GM23248 (cell line): Measurements from ENCODE around the gene SEMA5A. TPM values are rescaled to one million over a fixed set of nuclear protein-coding genes. Genes with fewer than 3 reads are reported as not detected.
"Not testable (repeated sequence)": the region's sequence is repeated elsewhere in the genome, so short reads cannot be mapped to it uniquely, and the experiment has no call there.

Experiments used
- DNase-seq: peaks from one replicate; pipeline ENCODE4 v3.0.0-alpha.2; 2015
- H2AFZ ChIP-seq: fragments of 200-600 bp; sonication (generic); 2 replicates; pipeline ENCODE4 v1.6.1; 2016; ENCODE audit warnings: antibody characterized with exemption
- H3F3A ChIP-seq: fragments of 200-600 bp; sonication (generic); 2 replicates; pipeline ENCODE4 v1.6.1; 2016; ENCODE audit warnings: mild to moderate bottlenecking, antibody characterized with exemption, mixed run types; ENCODE audit not compliant: insufficient read depth
- H3K27ac ChIP-seq: fragments of 200-600 bp; sonication (generic); 2 replicates; pipeline ENCODE4 v1.5.1; 2016; ENCODE audit warnings: mild to moderate bottlenecking
- H3K27me3 ChIP-seq: fragments of 200-600 bp; sonication (generic); replicated peaks from 2 replicates; pipeline ENCODE4 v1.6.1; 2016; ENCODE audit warnings: mild to moderate bottlenecking; ENCODE audit not compliant: insufficient read depth
- H3K36me3 ChIP-seq: fragments of 200-600 bp; sonication (generic); 2 replicates; pipeline ENCODE4 v1.6.1; 2016; ENCODE audit warnings: low read depth, mild to moderate bottlenecking
- H3K4me1 ChIP-seq: fragments of 200-600 bp; sonication (generic); 2 replicates; pipeline ENCODE4 v1.6.1; 2016; ENCODE audit warnings: mild to moderate bottlenecking; ENCODE audit not compliant: insufficient read depth
- H3K4me2 ChIP-seq: fragments of 200-600 bp; sonication (generic); one replicate; pipeline ENCODE4 v1.6.1; 2016; ENCODE audit warnings: mild to moderate bottlenecking; ENCODE audit not compliant: unreplicated experiment
- H3K4me3 ChIP-seq: fragments of 200-600 bp; sonication (generic); 2 replicates; pipeline ENCODE4 v1.5.1; 2016; ENCODE audit warnings: mild to moderate bottlenecking
- H3K79me2 ChIP-seq: fragments of 200-600 bp; sonication (generic); 2 replicates; pipeline ENCODE4 v1.6.1; 2016; ENCODE audit warnings: mild to moderate bottlenecking; ENCODE audit not compliant: insufficient read depth
- H3K9ac ChIP-seq: fragments of 200-600 bp; sonication (generic); 2 replicates; pipeline ENCODE4 v1.6.1; 2016; ENCODE audit warnings: mild to moderate bottlenecking
- H3K9me2 ChIP-seq: fragments of 200-600 bp; sonication (generic); 2 replicates; pipeline ENCODE4 v1.6.1; 2016; ENCODE audit warnings: mixed run types, mild to moderate bottlenecking, moderate library complexity; ENCODE audit not compliant: insufficient read depth
- H3K9me3 ChIP-seq: fragments of 200-600 bp; sonication (generic); one replicate; pipeline ENCODE4 v1.6.1; 2017; ENCODE audit warnings: low read depth
- H4K20me1 ChIP-seq: fragments of 200-600 bp; sonication (generic); 2 replicates; pipeline ENCODE4 v1.6.0; 2016; ENCODE audit not compliant: insufficient read depth
- EZH2 ChIP-seq: fragments of 200-600 bp; sonication (generic); IDR thresholded peaks from 2 replicates; pipeline ENCODE4 v1.6.1; 2018; ENCODE audit warnings: antibody characterized with exemption, mild to moderate bottlenecking; ENCODE audit not compliant: insufficient read depth, poor library complexity, severe bottlenecking
- EZH2phosphoT487 ChIP-seq: fragments of 200-600 bp; sonication (generic); IDR thresholded peaks from 2 replicates; pipeline ENCODE4 v1.6.1; 2018; ENCODE audit warnings: antibody characterized with exemption, moderate library complexity, mild to moderate bottlenecking, low read depth; ENCODE audit not compliant: insufficient read depth
- WGBS, 2 experiments: methylation state at CpG; one replicate each; pipeline ENCODE4 v1.1.6; 2015 to 2017; ENCODE audit warnings: low lambda C conversion rate in 2 of 2, low coverage in 1 of 2; ENCODE audit errors: missing lambda C conversion rate in 2 of 2; 5-methylcytosine and 5-hydroxymethylcytosine counted together
- in situ Hi-C: fragments of 300-500 bp; cut with MboI; formaldehyde crosslinking; loops from 2 replicates; pipeline ENCODE4 v1.15.0; 2020
- polyA plus RNA-seq: library from polyadenylated mRNA; unstranded; fragments of >200 nt; fragmentation: Nextera tagmentation; extraction: Ambion mirVana; gene quantifications from 2 replicates; pipeline ENCODE4 v1.2.1, GENCODE V29; 2016
- total RNA-seq: library from RNA; depleted of rRNA; stranded (reverse); fragments of >200 nt; shearing (Covaris generic); gene quantifications from 2 replicates; pipeline ENCODE4 v1.2.3, GENCODE V29; 2014

SEMA5A gene
- total and polyA plus RNA-seq, 2 experiments from 2014 or later: 33.5 to 38.2 TPM

DNA sequence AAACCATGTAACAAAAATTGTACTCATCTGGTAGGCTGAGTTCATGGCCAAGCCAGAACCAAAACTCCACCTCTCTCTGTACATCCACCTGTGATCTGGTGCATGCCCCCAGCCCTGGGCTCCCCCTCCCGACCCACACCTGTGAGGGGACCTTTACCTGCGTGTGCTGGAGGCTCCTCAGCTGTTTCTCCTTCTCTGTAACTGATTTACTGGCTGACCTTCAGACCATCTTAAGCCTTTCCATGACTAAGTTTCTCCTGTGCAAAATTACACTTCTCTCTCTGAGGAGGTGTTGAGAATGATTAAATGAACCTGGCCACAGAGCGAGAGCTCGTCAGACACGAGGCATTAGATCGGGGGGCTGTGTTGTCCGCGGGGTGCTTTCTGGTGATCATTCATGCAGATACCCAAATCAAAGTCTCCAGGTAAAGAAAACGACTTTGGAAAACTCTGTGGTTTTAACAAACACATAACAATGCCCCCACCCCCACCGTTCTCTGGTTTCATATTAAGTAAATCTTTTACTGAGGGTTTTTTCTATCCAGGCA lies 136.4 kb downstream of the SEMA5A start:
- Histone ChIP-seq H3K4me1 (no peaks in the 10 kb centered on the region), H3K9me2 (no peaks in the 10 kb centered on the region), H3K4me3 (no peak overlapping the region), H3K27me3 (no peaks in the 10 kb centered on the region), H3K27ac (no peak overlapping the region), H3K36me3 (no peaks in the 10 kb centered on the region), H2AFZ (no peak overlapping the region), H3K4me2 (no peak overlapping the region), H3K79me2 (no peaks in the 10 kb centered on the region; the same call in 1 of the 2 replicates), H3K9me3 (no peaks in the 10 kb centered on the region), H4K20me1 (no peaks in the 10 kb centered on the region; the same call in 1 of the 2 replicates), H3K9ac (no peak overlapping the region), H3F3A (no peaks in the 10 kb centered on the region)
- TF ChIP-seq EZH2: no peak
- no peak for TF ChIP-seq EZH2phosphoT487
- in situ Hi-C loops: no loop called here
- WGBS, 2 experiments: 84 to 85% methylated on average over 10 of the region's 10 CpGs
- no peak for DNase-seq

- in situ Hi-C loops: no loop called here
- DNase-seq: no peak
- no peaks in the 10 kb centered on the region for H3K9me3 ChIP-seq
- H3K9me2 ChIP-seq: no peaks in the 10 kb centered on the region
- H3K36me3 ChIP-seq: no peaks in the 10 kb centered on the region
- no peak overlapping the region for H3K4me2 ChIP-seq
- TF ChIP-seq EZH2phosphoT487 (no peak), EZH2 (no peak)
- no peaks in the 10 kb centered on the region; the same call in 1 of the 2 replicates for H3K79me2 ChIP-seq
- no peak overlapping the region for H2AFZ ChIP-seq
- no peaks in the 10 kb centered on the region for H3K4me1 ChIP-seq
- WGBS, 2 experiments: 89 to 91% methylated on average over 5 of the region's 5 CpGs
- H4K20me1 ChIP-seq: no peaks in the 10 kb centered on the region; the same call in 1 of the 2 replicates
- H3F3A ChIP-seq: no peaks in the 10 kb centered on the region
- no peaks in the 10 kb centered on the region for H3K27me3 ChIP-seq
- H3K27ac ChIP-seq: no peak overlapping the region
- H3K9ac ChIP-seq: no peak overlapping the region
- no peak overlapping the region for H3K4me3 ChIP-seq
Observed at GRCh38 chr5:9408964-9409363, 136.9 kb downstream of the SEMA5A start.

DNA sequence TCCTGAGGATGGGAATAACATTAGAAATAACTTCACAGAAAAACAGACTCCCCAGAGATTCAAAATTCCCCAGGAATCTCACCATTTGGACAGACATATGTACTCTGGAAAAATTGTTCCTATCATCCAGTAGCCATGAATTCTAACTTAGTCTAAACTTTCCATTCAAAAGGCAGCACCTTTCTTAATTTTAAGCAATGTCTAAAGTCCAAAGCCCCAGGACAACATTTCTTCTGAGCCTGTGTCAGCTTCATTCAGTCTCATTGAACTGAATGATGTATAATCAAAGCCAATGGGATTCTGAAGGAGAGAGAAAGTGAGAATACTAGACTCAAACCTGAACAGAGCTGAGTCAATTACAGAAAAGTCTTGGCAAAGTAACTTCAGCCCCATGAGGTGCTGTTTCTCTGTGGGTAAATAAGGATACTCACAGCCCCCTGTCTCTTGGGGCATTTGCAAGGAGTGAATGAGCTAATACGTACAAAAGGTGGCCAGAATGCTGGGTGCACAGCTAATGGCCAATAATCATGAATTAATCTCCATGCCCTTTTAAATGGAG lies 140.6 kb downstream of the SEMA5A start:
- no peaks in the 10 kb centered on the region for H3K9me2 ChIP-seq
- H3K27me3 ChIP-seq: no peaks in the 10 kb centered on the region
- no peaks in the 10 kb centered on the region; the same call in 1 of the 2 replicates for H3K79me2 ChIP-seq
- H4K20me1 ChIP-seq: no peaks in the 10 kb centered on the region; the same call in 1 of the 2 replicates
- H3F3A ChIP-seq: no peaks in the 10 kb centered on the region
- H3K27ac ChIP-seq: no peak overlapping the region
- H3K4me3 ChIP-seq: no peak overlapping the region
- TF ChIP-seq EZH2phosphoT487: no peak
- TF ChIP-seq EZH2: no peak
- in situ Hi-C loops: no loop called here
- H3K36me3 ChIP-seq: no peaks in the 10 kb centered on the region
- H2AFZ ChIP-seq: no peak overlapping the region
- H3K9me3 ChIP-seq: no peaks in the 10 kb centered on the region
- no peak overlapping the region for H3K4me2 ChIP-seq
- 78 to 79% methylated on average over 1 of the region's 1 CpG for WGBS, 2 experiments
- no peaks in the 10 kb centered on the region for H3K4me1 ChIP-seq
- no peak for DNase-seq
- H3K9ac ChIP-seq: no peak overlapping the region

- Histone ChIP-seq H3K4me1 (no peaks in the 10 kb centered on the region), H3F3A (no peaks in the 10 kb centered on the region), H3K27ac (no peak overlapping the region), H3K9ac (no peak overlapping the region), H3K79me2 (no peaks in the 10 kb centered on the region), H3K9me3 (no peaks in the 10 kb centered on the region), H4K20me1 (no peaks in the 10 kb centered on the region; the same call in 1 of the 2 replicates), H3K4me2 (no peak overlapping the region), H3K27me3 (no peaks in the 10 kb centered on the region), H3K4me3 (no peak overlapping the region), H3K9me2 (no peaks in the 10 kb centered on the region), H2AFZ (no peak overlapping the region), H3K36me3 (no peaks in the 10 kb centered on the region)
- in situ Hi-C loops: no loop called here
- peak; percentile 64 for DNase-seq
- 73 to 78% methylated on average over 4 of the region's 4 CpGs for WGBS, 2 experiments
- TF ChIP-seq EZH2phosphoT487: no peak
- no peak for TF ChIP-seq EZH2
Observed at GRCh38 chr5:9401786-9402472, 143.9 kb downstream of the SEMA5A start.

DNA sequence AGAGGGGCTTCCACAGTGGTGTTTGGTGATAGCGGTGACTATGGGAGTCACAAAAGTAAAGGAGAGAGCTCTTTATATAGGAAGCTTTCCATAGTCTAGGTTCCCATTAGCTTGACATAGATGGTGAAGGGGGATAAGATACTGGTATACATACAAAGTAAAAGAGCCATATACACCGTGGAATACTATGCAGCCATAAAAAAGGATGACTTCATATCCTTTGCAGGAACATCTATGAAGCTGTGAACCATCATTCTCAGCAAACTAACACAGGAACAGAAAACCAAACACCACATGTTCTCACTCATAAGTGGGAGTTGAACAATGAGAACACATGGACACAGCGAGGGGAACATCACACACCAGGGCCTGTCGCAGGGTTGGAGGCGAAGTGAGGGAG lies 146.1 kb downstream of the SEMA5A start:
- H4K20me1 ChIP-seq, H3K9me3 ChIP-seq, H3K9ac ChIP-seq, H3K79me2 ChIP-seq, H2AFZ ChIP-seq, in situ Hi-C loops, H3K27me3 ChIP-seq, H3K36me3 ChIP-seq, H3K4me1 ChIP-seq, H3K9me2 ChIP-seq, H3K4me3 ChIP-seq, H3F3A ChIP-seq, H3K4me2 ChIP-seq, DNase-seq, H3K27ac ChIP-seq: not testable (repeated sequence)
- 94 to 96% methylated on average over 5 of the region's 5 CpGs for WGBS, 2 experiments
